Upper lobe of left lung (tissue), 4 donors: ENCODE measurements around the gene COL8A1.

Experiments
- EP300 ChIP-seq, 4 donors: sonication (generic); formaldehyde crosslinking; IDR thresholded peaks; one replicate each; pipeline ENCODE4 v1.5.1; 2017; ENCODE audit warnings: antibody characterized with exemption in 4 of 4, control low read depth in 2 of 4
- POLR2A ChIP-seq, 4 donors: fragments of 450-650 bp; IDR thresholded peaks; one replicate each; pipeline ENCODE4 v1.5.1; 2016 to 2017; ENCODE audit warnings: antibody characterized with exemption in 4 of 4, mild to moderate bottlenecking in 2 of 4

- no peak for TF ChIP-seq POLR2A (IDR thresholded peaks at IDR 0.05)
- no peak for TF ChIP-seq EP300 (IDR thresholded peaks at IDR 0.05)
These were observed 23.6 kb upstream of the COL8A1 start for GRCh38 chr3:99614768-99615167.
